Measurements from ENCODE around the gene CCDC171.

DNA sequence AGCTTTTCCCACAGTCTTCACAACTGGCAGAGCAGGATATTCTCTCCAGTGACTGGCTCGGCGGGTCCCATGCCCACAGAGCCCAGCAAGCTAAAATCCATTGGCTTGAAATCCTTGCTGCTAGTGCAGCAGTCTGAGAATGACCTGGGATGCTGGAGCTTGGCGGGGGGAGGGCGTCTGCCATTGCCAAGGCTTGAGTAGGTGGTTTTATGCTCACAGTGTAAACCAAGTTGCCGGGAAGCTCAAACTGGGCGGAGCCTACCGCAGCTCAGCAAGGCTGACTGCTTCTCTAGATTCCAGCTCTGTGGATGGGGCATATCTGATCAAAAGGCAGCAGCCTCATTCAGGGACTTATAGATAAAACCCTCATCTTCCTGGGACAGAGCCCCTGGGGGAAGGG lies 194.1 kb downstream of the CCDC171 start:
- TF ChIP-seq, protein P1, sequence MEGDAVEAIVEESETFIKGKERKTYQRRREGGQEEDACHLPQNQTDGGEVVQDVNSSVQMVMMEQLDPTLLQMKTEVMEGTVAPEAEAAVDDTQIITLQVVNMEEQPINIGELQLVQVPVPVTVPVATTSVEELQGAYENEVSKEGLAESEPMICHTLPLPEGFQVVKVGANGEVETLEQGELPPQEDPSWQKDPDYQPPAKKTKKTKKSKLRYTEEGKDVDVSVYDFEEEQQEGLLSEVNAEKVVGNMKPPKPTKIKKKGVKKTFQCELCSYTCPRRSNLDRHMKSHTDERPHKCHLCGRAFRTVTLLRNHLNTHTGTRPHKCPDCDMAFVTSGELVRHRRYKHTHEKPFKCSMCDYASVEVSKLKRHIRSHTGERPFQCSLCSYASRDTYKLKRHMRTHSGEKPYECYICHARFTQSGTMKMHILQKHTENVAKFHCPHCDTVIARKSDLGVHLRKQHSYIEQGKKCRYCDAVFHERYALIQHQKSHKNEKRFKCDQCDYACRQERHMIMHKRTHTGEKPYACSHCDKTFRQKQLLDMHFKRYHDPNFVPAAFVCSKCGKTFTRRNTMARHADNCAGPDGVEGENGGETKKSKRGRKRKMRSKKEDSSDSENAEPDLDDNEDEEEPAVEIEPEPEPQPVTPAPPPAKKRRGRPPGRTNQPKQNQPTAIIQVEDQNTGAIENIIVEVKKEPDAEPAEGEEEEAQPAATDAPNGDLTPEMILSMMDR (IDR thresholded peaks at IDR 0.05) = no peak
- no peak for TF ChIP-seq POLR2A (IDR thresholded peaks at IDR 0.05)
